Prostate gland (tissue), 2 donors: ENCODE measurements around the gene ANKRD11.

Source experiments
- POLR2A ChIP-seq: fragments of 450-650 bp; IDR thresholded peaks from one replicate; pipeline ENCODE4 v1.6.1; 2016; ENCODE audit warnings: antibody characterized with exemption, mild to moderate bottlenecking
- POLR2AphosphoS5 ChIP-seq: sonication (generic); formaldehyde crosslinking; IDR thresholded peaks from one replicate; pipeline ENCODE4 v1.6.1; 2017; ENCODE audit warnings: antibody characterized with exemption
- TF ChIP-seq, protein P1 (sequence below), 4 experiments: fragments of 200-600 bp in 2 of 4; fragments of 450-650 bp in 2 of 4; sonication (generic) in 2 of 4; IDR thresholded peaks; 1 replicate in 3 of 4; 2 replicates in 1 of 4; pipeline ENCODE4 v1.5.1; 2016 to 2019; ENCODE audit warnings: antibody characterized with exemption in 4 of 4, mild to moderate bottlenecking in 2 of 4, moderate library complexity in 2 of 4

DNA sequence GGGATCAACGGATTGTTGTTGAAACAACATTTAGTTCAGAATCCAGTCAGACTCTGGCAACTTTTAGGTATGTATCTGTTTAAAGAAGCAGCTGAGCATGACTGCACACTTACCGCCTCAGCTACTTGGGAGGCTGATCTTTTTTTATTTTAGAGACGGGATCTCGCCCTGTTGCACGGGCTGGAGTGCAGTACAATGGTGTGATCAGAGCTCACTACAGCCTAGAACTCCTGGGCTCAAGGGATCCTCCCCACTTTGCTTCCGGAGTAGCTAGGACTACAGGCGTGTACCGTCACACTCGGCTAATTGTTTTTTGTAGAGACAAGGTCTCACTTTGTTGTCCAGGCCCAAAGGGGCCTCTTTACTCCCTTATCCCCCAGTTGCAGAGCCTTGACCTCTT, 20.2 kb upstream of the ANKRD11 start:
- TF ChIP-seq, protein P1, sequence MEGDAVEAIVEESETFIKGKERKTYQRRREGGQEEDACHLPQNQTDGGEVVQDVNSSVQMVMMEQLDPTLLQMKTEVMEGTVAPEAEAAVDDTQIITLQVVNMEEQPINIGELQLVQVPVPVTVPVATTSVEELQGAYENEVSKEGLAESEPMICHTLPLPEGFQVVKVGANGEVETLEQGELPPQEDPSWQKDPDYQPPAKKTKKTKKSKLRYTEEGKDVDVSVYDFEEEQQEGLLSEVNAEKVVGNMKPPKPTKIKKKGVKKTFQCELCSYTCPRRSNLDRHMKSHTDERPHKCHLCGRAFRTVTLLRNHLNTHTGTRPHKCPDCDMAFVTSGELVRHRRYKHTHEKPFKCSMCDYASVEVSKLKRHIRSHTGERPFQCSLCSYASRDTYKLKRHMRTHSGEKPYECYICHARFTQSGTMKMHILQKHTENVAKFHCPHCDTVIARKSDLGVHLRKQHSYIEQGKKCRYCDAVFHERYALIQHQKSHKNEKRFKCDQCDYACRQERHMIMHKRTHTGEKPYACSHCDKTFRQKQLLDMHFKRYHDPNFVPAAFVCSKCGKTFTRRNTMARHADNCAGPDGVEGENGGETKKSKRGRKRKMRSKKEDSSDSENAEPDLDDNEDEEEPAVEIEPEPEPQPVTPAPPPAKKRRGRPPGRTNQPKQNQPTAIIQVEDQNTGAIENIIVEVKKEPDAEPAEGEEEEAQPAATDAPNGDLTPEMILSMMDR (IDR thresholded peaks at IDR 0.05) = no peak
- TF ChIP-seq POLR2AphosphoS5 (no peak), POLR2A (no peak)
